GM18502 (cell line): ENCODE results near the gene HLA-DPA1.

Experiments used
- ATAC-seq: cut with Tn5 transposase; IDR thresholded peaks from one replicate; pipeline ENCODE4 v1.9.1; 2021; ENCODE audit warnings: mild to moderate bottlenecking; ENCODE audit not compliant: unreplicated experiment, poor library complexity

Gene HLA-DPA1

GRCh38 chr6:33091957-33092356 lies 18.5 kb upstream of the HLA-DPA1 start:
- no peak for ATAC-seq

DNA sequence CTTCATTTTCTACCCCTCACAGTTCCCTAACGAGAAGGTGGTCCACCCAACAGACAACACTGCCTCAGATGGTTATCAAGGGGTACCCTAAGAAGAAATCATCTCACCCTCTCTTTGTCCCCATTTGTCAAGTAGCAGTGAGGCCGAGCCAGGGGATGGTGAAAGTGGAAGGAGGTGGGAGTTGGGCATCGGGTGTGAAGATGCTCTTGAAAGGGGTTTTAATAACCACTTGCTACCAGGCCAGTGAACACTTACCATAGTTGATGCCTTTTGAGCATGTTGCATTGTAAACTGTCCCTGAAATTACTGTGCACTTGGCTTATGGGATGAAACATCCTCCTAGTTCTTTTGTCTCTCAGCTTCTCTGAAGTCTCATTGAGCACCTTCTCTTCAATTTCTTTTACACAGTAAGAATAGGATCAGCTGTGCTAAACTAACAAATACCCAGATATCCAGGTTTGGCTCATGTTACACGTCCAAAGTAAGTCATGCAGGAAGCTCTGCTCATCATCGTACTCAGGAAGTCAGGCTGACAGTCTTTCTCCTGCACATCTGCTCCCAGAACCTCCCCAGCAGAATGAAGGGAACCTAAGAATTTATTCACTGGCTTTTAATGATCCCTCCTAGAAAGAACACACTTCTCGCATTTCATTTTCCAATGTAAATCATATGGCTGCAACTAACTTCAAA lies 15.6 kb upstream of the HLA-DPA1 start:
- no peak for ATAC-seq

- no peak for ATAC-seq
Observed at GRCh38 chr6:33088258-33088930, 14.9 kb upstream of the HLA-DPA1 start.

GRCh38 chr6:33085627-33086026 lies 12.2 kb upstream of the HLA-DPA1 start:
- ATAC-seq = no peak

DNA sequence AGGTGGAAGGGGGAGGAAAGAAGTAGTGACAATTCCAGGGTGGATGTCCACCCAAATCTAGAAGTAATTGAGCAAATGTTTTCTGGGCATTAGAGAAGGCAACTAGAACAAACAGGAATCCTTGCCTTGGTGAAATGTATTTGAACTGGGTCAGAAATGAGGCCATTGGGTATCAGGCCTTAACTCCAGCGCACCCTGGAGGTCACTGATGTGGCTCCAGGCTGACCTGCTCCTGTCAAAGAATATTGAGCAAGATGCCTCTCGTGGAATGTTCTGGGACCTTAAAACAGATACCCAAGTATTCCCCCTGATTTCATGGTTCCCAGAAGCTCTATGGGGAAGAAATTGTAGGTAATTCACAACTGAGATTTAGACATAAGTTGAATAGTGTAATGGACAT lies 9.3 kb upstream of the HLA-DPA1 start:
- no peak for ATAC-seq

DNA sequence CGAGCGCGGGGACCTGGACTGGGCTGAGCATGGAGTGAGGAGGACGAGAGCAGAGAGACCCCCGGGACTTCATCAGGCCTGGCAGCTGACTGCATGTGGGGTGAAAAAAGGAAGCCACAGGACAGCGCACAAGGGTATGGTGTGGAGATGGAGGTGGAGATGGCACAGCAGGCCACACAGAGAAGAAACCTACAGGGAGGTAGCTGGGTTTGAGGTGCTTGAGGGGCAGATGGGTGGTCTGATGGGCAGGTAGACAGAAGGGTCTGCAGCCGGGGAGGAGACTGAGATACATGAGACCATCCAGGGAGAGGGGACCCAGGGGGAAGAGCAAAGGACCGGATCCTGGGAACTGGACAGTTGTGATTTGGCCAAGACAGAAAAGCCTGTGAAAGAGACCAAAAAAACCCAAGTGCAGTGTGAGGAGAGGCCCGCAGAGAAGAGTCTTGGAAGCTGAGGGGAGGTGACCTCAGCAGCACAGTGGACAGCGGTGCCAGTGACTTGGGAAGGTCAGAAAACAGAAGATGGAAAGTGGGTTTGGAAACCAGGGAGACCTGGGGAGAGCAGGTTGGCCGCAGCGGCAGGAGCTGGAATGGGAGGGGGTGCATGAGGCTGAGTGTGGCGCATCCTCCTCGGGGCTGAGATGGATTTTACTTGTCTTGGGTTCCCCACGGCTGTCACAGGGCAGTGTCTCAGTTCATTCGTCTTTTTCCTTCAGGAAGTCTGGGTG lies 7.8 kb upstream of the HLA-DPA1 start:
- ATAC-seq = no peak

DNA sequence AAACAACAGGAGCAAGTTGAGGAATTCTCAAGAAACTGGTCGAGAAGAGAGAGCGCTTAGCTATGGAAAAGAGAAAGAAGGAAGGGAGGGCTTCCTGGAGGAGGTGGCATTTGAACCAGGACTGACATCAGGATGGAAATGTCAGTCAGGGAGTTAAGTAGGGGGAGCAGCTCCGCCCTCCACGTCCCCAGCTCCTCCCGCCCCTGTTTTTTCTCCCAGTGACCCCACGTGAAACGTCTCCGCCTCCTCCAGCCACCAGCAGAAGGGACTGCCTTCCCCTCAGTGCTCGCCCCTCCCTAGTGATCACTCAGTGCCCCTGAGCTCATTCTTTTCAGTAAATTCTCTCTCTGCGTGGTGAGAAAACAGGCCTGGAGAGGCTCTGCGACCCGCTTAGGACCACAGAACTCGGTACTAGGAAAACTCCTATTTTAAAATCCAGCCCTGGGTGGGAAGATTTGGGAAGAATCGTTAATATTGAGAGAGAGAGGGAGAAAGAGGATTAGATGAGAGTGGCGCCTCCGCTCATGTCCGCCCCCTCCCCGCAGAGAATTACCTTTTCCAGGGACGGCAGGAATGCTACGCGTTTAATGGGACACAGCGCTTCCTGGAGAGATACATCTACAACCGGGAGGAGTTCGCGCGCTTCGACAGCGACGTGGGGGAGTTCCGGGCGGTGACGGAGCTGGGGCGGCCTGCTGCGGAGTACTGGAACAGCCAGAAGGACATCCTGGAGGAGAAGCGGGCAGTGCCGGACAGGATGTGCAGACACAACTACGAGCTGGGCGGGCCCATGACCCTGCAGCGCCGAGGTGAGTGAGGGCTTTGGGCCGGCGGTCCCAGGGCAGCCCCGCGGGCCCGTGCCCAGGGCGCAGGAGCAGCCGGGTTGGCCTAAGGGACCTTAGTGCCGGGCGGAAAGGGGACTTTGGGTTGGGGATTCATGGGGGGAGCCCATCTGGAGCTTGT lies 7.0 kb upstream of the HLA-DPA1 start:
- ATAC-seq = no peak

DNA sequence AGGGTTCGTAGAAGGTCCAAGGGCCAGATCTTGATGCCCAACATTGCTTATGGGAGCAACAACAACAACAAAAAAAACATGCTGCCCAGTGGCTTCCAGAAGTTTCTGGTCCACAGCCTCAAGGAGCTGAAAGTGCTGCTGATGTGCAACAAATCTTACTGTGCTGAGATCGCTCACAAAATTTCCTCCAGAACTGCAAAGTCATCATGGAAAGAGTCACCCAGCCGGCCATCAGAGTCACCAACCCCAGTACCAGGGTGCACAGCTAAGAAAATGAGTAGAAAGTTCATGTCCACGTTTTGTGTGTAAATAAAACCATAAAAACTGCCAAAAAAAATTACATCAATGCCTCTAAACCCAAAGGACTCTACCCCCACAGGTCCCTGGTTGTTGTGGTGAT lies 6.1 kb upstream of the HLA-DPA1 start:
- ATAC-seq = no peak

GRCh38 chr6:33078919-33079521 lies 5.6 kb upstream of the HLA-DPA1 start:
- no peak for ATAC-seq

GRCh38 chr6:33078442-33078841 lies 5.0 kb upstream of the HLA-DPA1 start:
- no peak for ATAC-seq

DNA sequence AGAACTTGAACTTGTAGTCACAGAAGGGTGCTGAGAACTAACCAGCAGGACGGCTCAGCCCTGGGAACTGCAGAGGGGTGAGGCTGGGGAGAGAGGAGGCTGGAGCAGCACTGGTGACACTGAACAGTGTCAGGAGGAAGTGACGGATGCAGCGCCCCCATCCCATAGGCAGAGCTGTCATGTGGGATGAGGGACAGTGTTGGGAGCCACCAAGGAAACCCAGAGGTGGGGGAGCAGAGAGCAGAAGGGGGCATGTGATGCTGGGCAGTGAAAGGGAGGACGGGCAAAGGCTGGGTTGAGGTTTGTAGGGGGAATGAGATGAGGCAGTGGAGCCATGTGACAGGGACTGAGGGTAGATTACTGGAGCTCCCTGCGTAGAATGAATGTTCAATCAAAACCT lies 4.5 kb upstream of the HLA-DPA1 start:
- ATAC-seq = no peak

DNA sequence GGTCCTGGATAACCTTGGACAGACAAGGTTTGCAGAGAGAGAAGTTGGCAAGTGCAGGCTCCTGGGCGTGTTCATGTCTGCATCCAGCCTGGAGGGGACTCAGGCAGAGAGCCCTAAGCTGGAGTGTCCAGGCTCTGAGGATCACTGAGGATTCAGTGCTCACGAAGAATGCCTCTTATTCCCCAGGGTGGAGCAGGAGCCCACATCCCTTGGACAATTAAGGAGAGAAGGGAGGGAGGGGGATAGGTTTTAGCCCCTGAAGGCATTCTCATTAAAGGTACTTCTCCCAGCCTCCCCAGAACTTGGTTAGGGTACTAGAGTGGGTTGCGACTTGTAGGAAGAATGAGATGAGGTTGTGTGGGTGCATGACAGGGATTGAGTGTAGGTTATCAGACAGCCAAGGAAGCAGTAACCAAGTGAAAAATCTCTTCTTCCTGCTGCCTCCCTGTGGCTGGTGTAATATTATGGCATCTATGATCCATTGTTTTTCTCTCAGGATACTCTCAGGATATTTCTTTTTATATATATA lies 3.0 kb upstream of the HLA-DPA1 start:
- ATAC-seq = no peak

DNA sequence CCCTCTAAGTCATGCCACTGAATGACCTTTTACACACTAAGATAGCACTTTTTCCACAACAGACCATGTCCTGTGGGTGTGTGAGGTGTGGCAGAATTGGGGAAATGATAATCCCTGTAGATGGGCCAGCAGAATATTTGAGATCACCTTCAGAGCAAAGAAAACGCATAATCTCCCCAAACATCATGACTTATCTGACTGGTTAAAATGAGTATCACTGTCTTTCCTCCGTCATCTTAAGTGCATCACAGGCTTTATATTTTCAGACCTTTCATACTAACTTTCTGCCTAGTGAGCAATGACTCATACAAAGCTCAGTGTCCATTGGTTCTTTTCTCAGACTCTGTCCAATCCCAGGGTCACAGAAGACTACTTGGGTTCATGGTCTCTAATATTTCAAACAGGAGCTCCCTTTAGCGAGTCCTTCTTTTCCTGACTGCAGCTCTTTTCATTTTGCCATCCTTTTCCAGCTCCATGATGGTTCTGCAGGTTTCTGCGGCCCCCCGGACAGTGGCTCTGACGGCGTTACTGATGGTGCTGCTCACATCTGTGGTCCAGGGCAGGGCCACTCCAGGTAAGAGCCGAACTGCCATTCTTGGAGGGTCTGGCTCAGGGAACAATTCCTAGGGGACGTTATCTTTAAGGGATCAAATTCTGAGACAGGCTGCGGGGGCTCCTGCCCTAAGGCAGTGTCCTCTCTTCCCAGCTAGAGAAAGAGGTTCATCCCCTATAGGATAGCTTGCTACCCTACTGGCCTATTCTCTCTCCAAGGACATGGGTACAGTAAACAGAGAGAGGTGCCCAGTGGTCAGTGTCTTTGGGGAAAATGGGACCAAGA lies 2.3 kb upstream of the HLA-DPA1 start, which contains the start of gene HLA-DPB1:
Gene HLA-DPB1, plus strand, starts transcription at position 423 of the 838 bp plus-strand sequence. Its CDS starts 52 bp downstream, at position 475.
- peak; percentile 71 for ATAC-seq

- ATAC-seq = peak; percentile 4
Observed at GRCh38 chr6:33075208-33075567, 1.7 kb upstream of the HLA-DPA1 start.

GRCh38 chr6:33072508-33073100 lies 845 bp downstream of the HLA-DPA1 start:
- no peak for ATAC-seq

- no peak for ATAC-seq
Observed at GRCh38 chr6:33071569-33071968, 1.9 kb downstream of the HLA-DPA1 start.

DNA sequence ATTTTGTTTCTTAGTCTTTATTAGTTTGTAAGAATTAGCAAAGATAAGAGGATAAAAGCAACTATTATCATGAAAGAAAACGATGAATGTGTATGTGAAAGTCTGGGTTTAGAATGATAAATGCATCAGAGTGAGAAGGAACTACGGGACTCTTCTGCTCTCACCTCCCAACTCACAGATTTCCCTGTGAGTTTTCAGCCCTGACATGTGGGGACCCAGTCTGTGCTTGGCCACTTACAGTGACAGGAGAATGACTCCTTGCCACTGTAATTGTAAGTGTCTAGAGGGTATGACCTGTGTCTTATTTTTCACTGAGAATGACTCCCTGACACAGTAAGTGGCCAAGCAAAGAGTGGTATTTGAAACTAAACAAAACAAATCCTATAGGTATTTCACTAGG lies 2.5 kb downstream of the HLA-DPA1 start:
- no peak for ATAC-seq

DNA sequence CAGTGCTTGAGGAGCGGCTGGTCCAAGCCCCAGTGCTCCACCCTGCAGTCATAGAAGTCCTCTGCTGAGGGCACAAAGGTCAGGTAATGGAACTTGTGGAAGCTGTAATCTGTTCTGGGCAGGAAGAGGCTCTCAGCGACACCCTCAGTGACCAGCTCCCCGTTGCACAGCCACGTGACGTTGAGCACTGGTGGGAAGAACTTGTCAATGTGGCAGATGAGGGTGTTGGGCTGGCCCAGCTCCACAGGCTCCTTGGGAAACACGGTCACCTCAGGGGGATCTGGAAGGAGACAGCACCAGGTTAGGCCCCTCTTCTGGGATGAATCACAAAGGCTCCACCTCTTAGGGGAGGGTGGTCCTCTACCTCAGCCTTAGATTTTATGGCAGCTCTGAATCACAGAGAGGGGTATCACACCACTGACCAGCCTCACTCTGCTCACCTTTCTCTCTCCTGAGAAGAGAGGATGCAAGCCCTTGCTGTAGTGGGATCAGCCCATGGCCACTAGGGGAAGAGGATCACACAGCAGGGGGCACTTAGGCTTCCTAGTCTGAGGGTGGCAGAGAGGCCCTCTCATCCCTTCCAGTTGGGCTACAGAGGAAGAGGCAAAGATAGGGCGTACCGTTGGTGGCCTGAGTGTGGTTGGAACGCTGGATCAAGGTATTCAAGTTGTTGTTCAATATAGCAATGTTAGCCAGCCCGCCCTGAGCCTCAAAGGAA lies 4.3 kb downstream of the HLA-DPA1 start:
- ATAC-seq = no peak
